ENCODE data around the gene GNAI2. TPM values are rescaled to one million over a fixed set of nuclear protein-coding genes. Genes with fewer than 3 reads are reported as not detected.

Gene GNAI2
- polyA plus RNA-seq (2012; ENCODE audit: insufficient read length, low read depth): 216 TPM

DNA sequence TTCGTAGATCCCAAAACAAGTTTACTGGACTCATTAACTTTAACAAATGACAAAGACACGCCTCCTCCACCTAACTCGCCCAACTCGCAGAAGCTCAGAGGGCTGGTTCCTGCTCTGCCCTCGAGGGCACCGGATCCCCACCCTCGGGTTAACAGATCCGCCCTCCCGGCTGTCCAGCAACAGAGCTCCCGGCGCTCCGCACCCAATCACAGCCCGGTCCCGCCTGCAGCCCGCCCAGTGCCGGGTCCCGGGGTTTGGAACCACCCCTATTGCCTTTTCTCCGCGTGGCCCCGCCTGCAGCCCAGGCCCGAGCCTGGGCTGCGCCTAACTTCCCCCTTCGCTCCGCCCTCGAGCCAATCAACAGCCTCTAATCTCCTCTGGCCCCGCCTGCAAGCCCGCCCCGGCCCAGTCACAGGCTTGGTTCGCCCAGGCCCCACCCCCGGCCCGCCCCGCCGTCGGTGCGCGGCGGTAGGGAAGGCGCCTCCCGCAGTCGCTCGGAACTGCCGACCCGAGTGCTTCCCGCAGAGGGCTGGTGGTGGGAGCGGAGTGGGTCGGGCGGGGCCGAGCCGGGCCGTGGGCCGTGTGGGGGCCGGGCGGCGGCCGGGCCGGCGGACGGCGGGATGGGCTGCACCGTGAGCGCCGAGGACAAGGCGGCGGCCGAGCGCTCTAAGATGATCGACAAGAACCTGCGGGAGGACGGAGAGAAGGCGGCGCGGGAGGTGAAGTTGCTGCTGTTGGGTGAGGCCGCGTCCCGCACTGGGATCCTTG, at the start of gene GNAI2:
GNAI2 (plus strand) TSS at position 489 of the 768 bp plus-strand sequence; CDS start at position 621, 132 bp downstream.
- TF ChIP-seq FOXP2 (optimal IDR thresholded peaks at IDR 0.05; ENCODE audit: borderline replicate concordance, extremely low read depth, extremely low read length, insufficient read depth) (no peak), POLR2AphosphoS5 (IDR thresholded peaks at IDR 0.05; ENCODE audit: low read depth, low read length) (peak; percentile 65), SIN3A (IDR thresholded peaks at IDR 0.05; ENCODE audit: borderline replicate concordance, insufficient read depth, low read length) (no peak), TAF1 (IDR thresholded peaks at IDR 0.05; ENCODE audit: borderline replicate concordance, insufficient read depth, low read length) (peak; percentile 96)
- TF ChIP-seq, protein P1, sequence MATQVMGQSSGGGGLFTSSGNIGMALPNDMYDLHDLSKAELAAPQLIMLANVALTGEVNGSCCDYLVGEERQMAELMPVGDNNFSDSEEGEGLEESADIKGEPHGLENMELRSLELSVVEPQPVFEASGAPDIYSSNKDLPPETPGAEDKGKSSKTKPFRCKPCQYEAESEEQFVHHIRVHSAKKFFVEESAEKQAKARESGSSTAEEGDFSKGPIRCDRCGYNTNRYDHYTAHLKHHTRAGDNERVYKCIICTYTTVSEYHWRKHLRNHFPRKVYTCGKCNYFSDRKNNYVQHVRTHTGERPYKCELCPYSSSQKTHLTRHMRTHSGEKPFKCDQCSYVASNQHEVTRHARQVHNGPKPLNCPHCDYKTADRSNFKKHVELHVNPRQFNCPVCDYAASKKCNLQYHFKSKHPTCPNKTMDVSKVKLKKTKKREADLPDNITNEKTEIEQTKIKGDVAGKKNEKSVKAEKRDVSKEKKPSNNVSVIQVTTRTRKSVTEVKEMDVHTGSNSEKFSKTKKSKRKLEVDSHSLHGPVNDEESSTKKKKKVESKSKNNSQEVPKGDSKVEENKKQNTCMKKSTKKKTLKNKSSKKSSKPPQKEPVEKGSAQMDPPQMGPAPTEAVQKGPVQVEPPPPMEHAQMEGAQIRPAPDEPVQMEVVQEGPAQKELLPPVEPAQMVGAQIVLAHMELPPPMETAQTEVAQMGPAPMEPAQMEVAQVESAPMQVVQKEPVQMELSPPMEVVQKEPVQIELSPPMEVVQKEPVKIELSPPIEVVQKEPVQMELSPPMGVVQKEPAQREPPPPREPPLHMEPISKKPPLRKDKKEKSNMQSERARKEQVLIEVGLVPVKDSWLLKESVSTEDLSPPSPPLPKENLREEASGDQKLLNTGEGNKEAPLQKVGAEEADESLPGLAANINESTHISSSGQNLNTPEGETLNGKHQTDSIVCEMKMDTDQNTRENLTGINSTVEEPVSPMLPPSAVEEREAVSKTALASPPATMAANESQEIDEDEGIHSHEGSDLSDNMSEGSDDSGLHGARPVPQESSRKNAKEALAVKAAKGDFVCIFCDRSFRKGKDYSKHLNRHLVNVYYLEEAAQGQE (IDR thresholded peaks at IDR 0.05; ENCODE audit: insufficient read depth in 1 of 2, low read depth in 2 of 2, low read length in 2 of 2): 0 out of 4 replicates have a peak, but pooled peaks have one; percentile 15 to 38

GRCh38 chr3:50187750-50188149, 48.3 kb upstream of the GNAI2 start:
- TF ChIP-seq POLR2AphosphoS5 (IDR thresholded peaks at IDR 0.05; ENCODE audit: low read depth, low read length) (no peak), FOXP2 (optimal IDR thresholded peaks at IDR 0.05; ENCODE audit: borderline replicate concordance, extremely low read depth, extremely low read length, insufficient read depth) (no peak), TAF1 (IDR thresholded peaks at IDR 0.05; ENCODE audit: borderline replicate concordance, insufficient read depth, low read length) (no peak), SIN3A (IDR thresholded peaks at IDR 0.05; ENCODE audit: borderline replicate concordance, insufficient read depth, low read length) (no peak)
- TF ChIP-seq, protein P1 (IDR thresholded peaks at IDR 0.05; ENCODE audit: insufficient read depth in 1 of 2, low read depth in 2 of 2, low read length in 2 of 2): no peak

DNA sequence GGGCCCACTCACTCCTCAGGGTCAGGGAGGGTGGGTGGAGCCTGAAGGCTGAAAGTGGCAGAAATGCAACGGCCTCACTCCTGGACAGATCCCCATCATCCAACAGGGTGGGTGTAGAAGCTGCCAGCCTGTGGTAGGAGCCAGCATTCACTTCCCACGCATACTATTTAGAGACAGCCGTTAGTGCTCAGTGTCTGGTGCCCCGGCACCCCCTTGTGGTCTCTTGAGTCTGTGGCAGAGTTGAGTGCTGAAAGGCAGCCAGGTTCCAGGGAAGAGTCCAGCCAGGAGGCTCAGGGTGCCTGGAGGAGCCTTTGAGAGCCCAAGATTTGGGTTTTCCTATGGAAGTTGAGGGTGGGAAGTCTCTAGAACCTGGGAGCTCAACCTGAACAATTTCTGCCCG, 46.7 kb upstream of the GNAI2 start:
- TF ChIP-seq TAF1 (IDR thresholded peaks at IDR 0.05; ENCODE audit: borderline replicate concordance, insufficient read depth, low read length): no peak
- TF ChIP-seq, protein P1 (IDR thresholded peaks at IDR 0.05; ENCODE audit: insufficient read depth in 1 of 2, low read depth in 2 of 2, low read length in 2 of 2): peak in 1 of 2 experiments; percentile 22; a peak in 1 of 4 replicates
- TF ChIP-seq FOXP2 (optimal IDR thresholded peaks at IDR 0.05; ENCODE audit: borderline replicate concordance, extremely low read depth, extremely low read length, insufficient read depth): no peak

DNA sequence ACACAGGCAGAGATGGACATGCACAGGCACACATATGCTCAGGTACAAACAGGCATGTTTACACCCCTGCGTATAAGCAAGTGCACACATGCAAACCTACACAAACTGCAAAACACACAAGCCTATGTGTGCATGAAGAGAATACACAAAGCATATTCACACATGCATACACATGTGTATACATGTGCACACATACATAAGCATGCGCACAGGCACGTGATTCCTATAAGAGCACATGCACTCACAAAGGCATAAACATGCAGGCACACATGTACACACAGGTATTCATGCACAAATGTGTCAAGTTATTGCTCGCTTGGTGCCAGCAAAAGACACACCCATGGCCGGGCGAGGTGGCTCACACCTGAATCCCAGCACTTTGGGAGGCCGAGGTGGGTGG, 46.0 kb upstream of the GNAI2 start:
- TF ChIP-seq, protein P1 (IDR thresholded peaks at IDR 0.05; ENCODE audit: insufficient read depth in 1 of 2, low read depth in 2 of 2, low read length in 2 of 2): no peak
- TF ChIP-seq TAF1 (IDR thresholded peaks at IDR 0.05; ENCODE audit: borderline replicate concordance, insufficient read depth, low read length) (no peak), POLR2AphosphoS5 (IDR thresholded peaks at IDR 0.05; ENCODE audit: low read depth, low read length) (no peak)

All from PFSK-1 (cell line).